ENCODE measurements around the gene GPD1. TPM values are rescaled to one million over a fixed set of nuclear protein-coding genes. Genes with fewer than 3 reads are reported as not detected.

The GPD1 gene
- total and polyA plus RNA-seq, 5 donors from 2014 or later, result 0.06 TPM; not detected in 4

GRCh38 chr12:50103351-50103750 lies 457 bp upstream of the GPD1 start:
- H3K4me1 Mint-ChIP-seq, result no peaks in the 10 kb centered on the region

GRCh38 chr12:50104417-50105366 lies 884 bp downstream of the GPD1 start:
- Mint-ChIP-seq H3K4me3 (peak overlapping the region in 1 of 4 donors; percentile 12), H3K27me3 (no peaks in the 10 kb centered on the region), H3K4me1 (no peaks in the 10 kb centered on the region), H3K36me3 (peaks cover 9% of the 10 kb centered on the region), H3K9me3 (peaks cover 0 to 1% (median 0%) of the 10 kb centered on the region in 7 donors), H3K27ac (no peak overlapping the region)
- no peak for DNase-seq
- no peak for ATAC-seq (ENCODE audit: low read depth in 2 of 2)
- Histone ChIP-seq H3K36me3 (ENCODE audit: control insufficient read depth, insufficient read depth, low read length) (peaks cover 15% of the 10 kb centered on the region), H3K4me3 (ENCODE audit: low read depth, low read length) (no peak overlapping the region), H3K27ac (ENCODE audit: insufficient read depth, low read length, poor library complexity, severe bottlenecking) (no peak overlapping the region), H3K27me3 (ENCODE audit: control insufficient read depth, insufficient read depth, low read length) (no peaks in the 10 kb centered on the region), H3K4me1 (ENCODE audit: control insufficient read depth, insufficient read depth, low read length, poor library complexity, severe bottlenecking) (no peaks in the 10 kb centered on the region), H3K9me3 (ENCODE audit: control insufficient read depth in 2 of 2, low read length in 2 of 2) (no peaks in the 10 kb centered on the region)

More at GRCh38 chr12:50103351-50103750, 457 bp upstream of the GPD1 start:
- Mint-ChIP-seq H3K27me3 (no peaks in the 10 kb centered on the region), H3K27ac (no peak overlapping the region), H3K9me3 (peaks cover 0 to 1% (median 0%) of the 10 kb centered on the region in 7 donors), H3K36me3 (peaks cover 23% of the 10 kb centered on the region), H3K4me3 (no peak overlapping the region)
- no peak overlapping the region for H3K27ac ChIP-seq (ENCODE audit: insufficient read depth, low read length, poor library complexity, severe bottlenecking)
- H3K27me3 ChIP-seq (ENCODE audit: control insufficient read depth, insufficient read depth, low read length), result no peaks in the 10 kb centered on the region
- DNase-seq, result no peak
- ATAC-seq (ENCODE audit: low read depth in 2 of 2), result no peak
- H3K36me3 ChIP-seq (ENCODE audit: control insufficient read depth, insufficient read depth, low read length), result peaks cover 28% of the 10 kb centered on the region
- H3K9me3 ChIP-seq (ENCODE audit: control insufficient read depth in 2 of 2, low read length in 2 of 2), result no peaks in the 10 kb centered on the region
- no peak overlapping the region for H3K4me3 ChIP-seq (ENCODE audit: low read depth, low read length)
- H3K4me1 ChIP-seq (ENCODE audit: control insufficient read depth, insufficient read depth, low read length, poor library complexity, severe bottlenecking), result no peaks in the 10 kb centered on the region

- Mint-ChIP-seq H3K36me3 (no peaks in the 10 kb centered on the region), H3K4me3 (peak overlapping the region in 2 of 4 donors; percentile 33 to 37), H3K9me3 (peaks cover 0 to 1% (median 0%) of the 10 kb centered on the region in 7 donors), H3K27me3 (no peaks in the 10 kb centered on the region), H3K4me1 (peaks cover 0 to 8% (median 7%) of the 10 kb centered on the region in 4 donors), H3K27ac (peak overlapping the region in 2 of 3 donors; percentile 52 to 82)
- ATAC-seq (ENCODE audit: low read depth in 2 of 2) (no peak), DNase-seq (no peak)
- H3K27me3 ChIP-seq (ENCODE audit: control insufficient read depth, insufficient read depth, low read length), result no peaks in the 10 kb centered on the region
- no peaks in the 10 kb centered on the region for H3K9me3 ChIP-seq (ENCODE audit: control insufficient read depth in 2 of 2, low read length in 2 of 2)
- H3K4me1 ChIP-seq (ENCODE audit: control insufficient read depth, insufficient read depth, low read length, poor library complexity, severe bottlenecking), result peaks cover 8% of the 10 kb centered on the region
- H3K27ac ChIP-seq (ENCODE audit: insufficient read depth, low read length, poor library complexity, severe bottlenecking), result no peak overlapping the region
- peaks cover 3% of the 10 kb centered on the region for H3K36me3 ChIP-seq (ENCODE audit: control insufficient read depth, insufficient read depth, low read length)
- H3K4me3 ChIP-seq (ENCODE audit: low read depth, low read length), result no peak overlapping the region
Measured at GRCh38 chr12:50105913-50106450, 2.2 kb downstream of the GPD1 start.

GRCh38 chr12:50106907-50107306 lies 3.1 kb downstream of the GPD1 start:
- Mint-ChIP-seq H3K36me3 (no peaks in the 10 kb centered on the region), H3K27me3 (no peaks in the 10 kb centered on the region), H3K4me3 (no peak overlapping the region), H3K27ac (no peak overlapping the region), H3K9me3 (peaks cover 0 to 1% (median 0%) of the 10 kb centered on the region in 7 donors), H3K4me1 (peaks cover 0 to 17% (median 10%) of the 10 kb centered on the region in 4 donors)
- ATAC-seq (ENCODE audit: low read depth in 2 of 2), result no peak
- no peak for DNase-seq
- Histone ChIP-seq H3K36me3 (ENCODE audit: control insufficient read depth, insufficient read depth, low read length) (no peaks in the 10 kb centered on the region), H3K9me3 (ENCODE audit: control insufficient read depth in 2 of 2, low read length in 2 of 2) (no peaks in the 10 kb centered on the region), H3K4me1 (ENCODE audit: control insufficient read depth, insufficient read depth, low read length, poor library complexity, severe bottlenecking) (peaks cover 13% of the 10 kb centered on the region), H3K4me3 (ENCODE audit: low read depth, low read length) (no peak overlapping the region), H3K27ac (ENCODE audit: insufficient read depth, low read length, poor library complexity, severe bottlenecking) (no peak overlapping the region), H3K27me3 (ENCODE audit: control insufficient read depth, insufficient read depth, low read length) (no peaks in the 10 kb centered on the region)

- no peak overlapping the region for H3K27ac Mint-ChIP-seq
- no peak overlapping the region for H3K4me3 Mint-ChIP-seq
Measured at GRCh38 chr12:50107416-50108268, 3.8 kb downstream of the GPD1 start.

GRCh38 chr12:50109319-50109718 lies 5.5 kb downstream of the GPD1 start:
- Histone ChIP-seq H3K4me1 (ENCODE audit: control insufficient read depth, insufficient read depth, low read length, poor library complexity, severe bottlenecking) (peaks cover 29% of the 10 kb centered on the region), H3K9me3 (ENCODE audit: control insufficient read depth in 2 of 2, low read length in 2 of 2) (no peaks in the 10 kb centered on the region), H3K4me3 (ENCODE audit: low read depth, low read length) (no peak overlapping the region), H3K27me3 (ENCODE audit: control insufficient read depth, insufficient read depth, low read length) (no peaks in the 10 kb centered on the region), H3K27ac (ENCODE audit: insufficient read depth, low read length, poor library complexity, severe bottlenecking) (no peak overlapping the region), H3K36me3 (ENCODE audit: control insufficient read depth, insufficient read depth, low read length) (no peaks in the 10 kb centered on the region)
- no peaks in the 10 kb centered on the region for H3K9me3 Mint-ChIP-seq
- H3K4me3 Mint-ChIP-seq, result no peak overlapping the region
- DNase-seq (no peak), ATAC-seq (ENCODE audit: low read depth in 2 of 2) (no peak)
- H3K4me1 Mint-ChIP-seq, result peaks cover 1 to 31% (median 21%) of the 10 kb centered on the region in 4 donors
- no peak overlapping the region for H3K27ac Mint-ChIP-seq
- H3K27me3 Mint-ChIP-seq, result no peaks in the 10 kb centered on the region
- peaks cover 7% of the 10 kb centered on the region for H3K36me3 Mint-ChIP-seq

More at GRCh38 chr12:50107416-50108268, 3.8 kb downstream of the GPD1 start:
- DNase-seq (no peak), ATAC-seq (ENCODE audit: low read depth in 2 of 2) (no peak)
- H3K4me1 ChIP-seq (ENCODE audit: control insufficient read depth, insufficient read depth, low read length, poor library complexity, severe bottlenecking), result peaks cover 13% of the 10 kb centered on the region
- Mint-ChIP-seq H3K36me3 (peaks cover 4% of the 10 kb centered on the region), H3K4me1 (peaks cover 0 to 24% (median 13%) of the 10 kb centered on the region in 4 donors), H3K27me3 (no peaks in the 10 kb centered on the region), H3K9me3 (peaks cover 0 to 1% (median 0%) of the 10 kb centered on the region in 7 donors)
- H3K36me3 ChIP-seq (ENCODE audit: control insufficient read depth, insufficient read depth, low read length), result no peaks in the 10 kb centered on the region
- H3K4me3 ChIP-seq (ENCODE audit: low read depth, low read length), result no peak overlapping the region
- no peak overlapping the region for H3K27ac ChIP-seq (ENCODE audit: insufficient read depth, low read length, poor library complexity, severe bottlenecking)
- no peaks in the 10 kb centered on the region for H3K9me3 ChIP-seq (ENCODE audit: control insufficient read depth in 2 of 2, low read length in 2 of 2)
- no peaks in the 10 kb centered on the region for H3K27me3 ChIP-seq (ENCODE audit: control insufficient read depth, insufficient read depth, low read length)

GRCh38 chr12:50110127-50110761 lies 6.4 kb downstream of the GPD1 start:
- ATAC-seq (ENCODE audit: low read depth in 2 of 2) (no peak), DNase-seq (peak in 1 of 3 donors; percentile 54)
- Histone ChIP-seq H3K9me3 (ENCODE audit: control insufficient read depth in 2 of 2, low read length in 2 of 2) (no peaks in the 10 kb centered on the region), H3K36me3 (ENCODE audit: control insufficient read depth, insufficient read depth, low read length) (no peaks in the 10 kb centered on the region), H3K27me3 (ENCODE audit: control insufficient read depth, insufficient read depth, low read length) (no peaks in the 10 kb centered on the region), H3K27ac (ENCODE audit: insufficient read depth, low read length, poor library complexity, severe bottlenecking) (peak overlapping the region; percentile 18), H3K4me3 (ENCODE audit: low read depth, low read length) (no peak overlapping the region), H3K4me1 (ENCODE audit: control insufficient read depth, insufficient read depth, low read length, poor library complexity, severe bottlenecking) (peaks cover 33% of the 10 kb centered on the region)
- H3K36me3 Mint-ChIP-seq, result peaks cover 10% of the 10 kb centered on the region
- no peaks in the 10 kb centered on the region for H3K27me3 Mint-ChIP-seq
- H3K4me3 Mint-ChIP-seq, result peak overlapping the region in 2 of 4 donors; percentile 14 to 73
- H3K4me1 Mint-ChIP-seq, result peaks cover 5 to 34% (median 24%) of the 10 kb centered on the region in 4 donors
- H3K9me3 Mint-ChIP-seq, result no peaks in the 10 kb centered on the region
- peak overlapping the region; percentile 24 to 86 (median 52) for H3K27ac Mint-ChIP-seq

Measured in CD4-positive, CD25-positive, alpha-beta regulatory T cell (primary cell).